Measurements from ENCODE around the gene PAX4.

DNA sequence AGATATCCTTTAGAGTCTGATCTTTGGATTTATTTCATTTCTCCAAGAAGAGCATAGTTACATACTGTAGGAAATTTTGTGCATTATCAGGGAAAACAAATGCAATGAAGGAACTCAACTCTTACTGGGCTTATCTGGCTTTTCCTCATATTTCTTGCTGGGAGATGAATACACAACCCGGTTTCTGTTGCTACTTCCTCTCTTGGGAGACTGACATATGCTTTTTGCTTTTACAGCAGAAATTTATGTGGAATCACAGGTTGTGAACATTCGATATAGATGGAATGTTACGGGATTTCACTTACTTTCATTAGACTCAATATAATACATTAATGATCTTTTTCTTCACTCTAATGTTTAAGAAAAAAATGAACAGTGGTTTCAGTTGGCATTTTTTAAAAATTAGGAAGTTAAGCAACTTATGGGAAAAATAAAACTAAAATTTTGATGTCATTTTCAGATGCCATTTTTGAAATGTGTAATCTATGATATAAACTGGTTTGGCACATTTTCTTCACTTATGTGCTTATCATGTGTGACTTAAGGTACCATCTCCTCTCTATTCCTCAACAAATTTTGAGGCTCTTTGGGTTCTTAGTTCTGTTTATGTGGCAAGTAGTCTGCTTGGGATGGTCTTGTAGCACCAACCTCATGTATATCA lies 41.2 kb upstream of the PAX4 start:
- TF ChIP-seq CTCF (IDR thresholded peaks at IDR 0.05 in 4 of 5, conservative IDR thresholded peaks at IDR 0.05 in 1 of 5) (no peak), POLR2A (IDR thresholded peaks at IDR 0.05) (no peak)

Measured in gastrocnemius medialis (tissue), 4 donors.